ENCODE results near the gene MTR.
"Not testable (repeated sequence)": the region's sequence is repeated elsewhere in the genome, so short reads cannot be mapped to it uniquely, and the experiment has no call there.

Gene MTR

DNA sequence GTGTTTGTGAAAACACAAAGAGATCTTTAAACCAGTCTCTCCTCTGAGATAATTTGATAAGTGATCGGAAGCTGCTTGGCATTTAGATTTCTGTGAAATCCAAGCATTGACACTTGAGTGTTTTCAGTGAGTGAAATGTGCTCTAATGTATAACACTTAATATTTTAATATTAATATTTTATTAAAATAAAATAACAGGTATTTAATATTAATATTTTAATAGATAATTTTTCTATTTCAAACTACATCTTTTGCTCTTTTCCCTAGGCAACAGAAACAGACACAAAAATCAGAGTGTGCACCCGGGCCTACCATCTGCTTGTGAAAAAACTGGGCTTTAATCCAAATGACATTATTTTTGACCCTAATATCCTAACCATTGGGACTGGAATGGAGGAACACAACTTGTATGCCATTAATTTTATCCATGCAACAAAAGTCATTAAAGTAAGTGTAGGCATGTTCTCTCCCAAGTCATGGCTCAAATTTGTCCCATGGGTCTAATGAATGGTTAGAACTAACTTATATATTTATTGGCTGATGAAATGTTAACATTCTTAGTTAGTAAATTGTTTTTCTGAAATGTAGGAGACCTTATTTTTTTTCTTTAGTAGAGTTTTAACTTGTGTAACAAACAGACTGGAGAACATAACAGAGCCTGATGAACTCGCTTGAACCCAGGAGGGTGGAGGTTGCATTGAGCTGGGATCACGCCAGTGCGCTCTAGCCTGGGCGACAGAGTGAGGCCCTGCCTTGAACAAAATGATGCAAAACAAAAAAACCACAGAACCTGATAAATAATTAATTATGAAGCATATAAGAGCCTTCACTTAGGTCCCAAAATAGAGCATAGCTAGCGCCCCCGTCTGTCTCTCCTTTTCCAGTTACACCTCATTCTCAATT lies 55.2 kb downstream of the MTR start:
- FAIRE-seq = peak; percentile 53
- TF ChIP-seq CTCF (IDR thresholded peaks at IDR 0.05; ENCODE audit: insufficient read depth, missing control alignments) = peak; percentile 1
- no peak for DNase-seq (ENCODE audit: insufficient read length, low spot score)

GRCh38 chr1:236851871-236852270 lies 56.8 kb downstream of the MTR start:
- TF ChIP-seq CTCF (IDR thresholded peaks at IDR 0.05; ENCODE audit: insufficient read depth, missing control alignments) = no peak
- DNase-seq (ENCODE audit: insufficient read length, low spot score) (no peak), FAIRE-seq (no peak)

DNA sequence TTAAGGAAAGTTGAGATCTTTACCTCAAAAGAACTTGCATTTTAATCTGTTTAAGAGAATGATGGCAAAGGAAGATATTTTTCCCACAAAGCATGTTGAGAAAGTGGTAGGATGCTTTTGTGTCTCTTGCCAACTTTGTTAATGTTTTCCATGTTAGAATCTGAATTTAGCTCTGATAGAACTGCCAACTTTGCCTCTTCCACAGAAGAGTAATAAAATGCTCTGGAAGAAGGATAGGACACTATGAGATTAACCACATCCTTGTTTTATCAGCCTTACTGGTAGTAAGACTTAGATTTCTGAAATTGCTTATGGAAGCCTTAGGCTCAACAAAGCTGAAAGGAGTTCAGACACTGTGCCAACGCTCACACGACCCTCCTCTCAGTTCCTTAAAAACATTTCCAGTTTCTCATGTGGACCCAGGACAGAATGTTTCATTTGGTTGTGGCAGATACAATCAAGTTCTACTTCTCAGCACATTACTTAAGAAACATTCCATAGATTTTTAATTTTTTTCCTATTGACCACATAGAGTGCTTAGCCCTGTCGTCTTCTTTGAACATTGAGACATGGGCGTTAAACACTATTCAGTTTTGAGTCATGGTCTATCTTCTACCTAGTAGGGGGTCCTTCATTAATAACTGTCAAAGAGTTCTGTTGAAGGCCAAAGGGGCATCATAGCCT lies 59.0 kb downstream of the MTR start:
- TF ChIP-seq CTCF (IDR thresholded peaks at IDR 0.05; ENCODE audit: insufficient read depth, missing control alignments) = no peak
- DNase-seq (ENCODE audit: insufficient read length, low spot score) = no peak
- peak; percentile 61 for FAIRE-seq

DNA sequence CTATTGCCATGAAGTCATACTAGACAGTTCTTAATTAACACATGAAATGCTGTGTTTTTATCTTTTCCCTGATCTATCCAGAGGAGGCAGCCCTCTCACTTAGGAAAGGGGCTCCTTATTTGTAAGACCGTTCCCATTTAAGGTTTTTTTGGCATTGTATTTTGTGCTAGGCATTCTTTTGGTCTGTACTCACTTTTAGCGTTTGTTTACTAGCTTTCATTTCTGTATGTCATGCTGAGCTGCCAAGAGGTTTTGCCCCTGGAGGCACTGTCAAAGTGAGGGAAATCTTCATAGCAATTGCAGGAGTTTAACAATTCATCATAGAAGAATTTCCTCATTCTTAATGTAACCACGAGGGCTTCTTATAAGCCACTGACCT lies 59.5 kb downstream of the MTR start:
- no peak for DNase-seq (ENCODE audit: insufficient read length, low spot score)
- no peak for FAIRE-seq
- no peak for TF ChIP-seq CTCF (IDR thresholded peaks at IDR 0.05; ENCODE audit: insufficient read depth, missing control alignments)

DNA sequence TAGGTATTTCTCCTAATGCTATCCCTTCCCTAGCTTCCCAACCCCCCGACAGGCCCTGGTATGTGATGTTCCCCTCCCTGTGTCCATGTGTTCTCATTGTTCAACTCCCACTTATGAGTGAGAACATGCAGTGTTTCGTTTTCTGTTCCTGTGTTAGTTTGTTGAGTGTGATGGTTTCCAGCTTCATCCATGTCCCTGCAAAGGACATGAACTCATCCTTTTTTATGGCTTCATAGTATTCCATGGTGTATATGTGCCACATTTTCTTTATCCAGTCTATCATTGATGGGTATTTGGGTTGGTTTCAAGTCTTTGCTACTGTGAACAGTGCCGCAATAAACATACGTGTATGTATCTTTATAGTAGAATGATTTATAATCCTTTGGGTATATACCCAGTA lies 61.6 kb downstream of the MTR start:
- DNase-seq (ENCODE audit: insufficient read length, low spot score); FAIRE-seq: not testable (repeated sequence)

DNA sequence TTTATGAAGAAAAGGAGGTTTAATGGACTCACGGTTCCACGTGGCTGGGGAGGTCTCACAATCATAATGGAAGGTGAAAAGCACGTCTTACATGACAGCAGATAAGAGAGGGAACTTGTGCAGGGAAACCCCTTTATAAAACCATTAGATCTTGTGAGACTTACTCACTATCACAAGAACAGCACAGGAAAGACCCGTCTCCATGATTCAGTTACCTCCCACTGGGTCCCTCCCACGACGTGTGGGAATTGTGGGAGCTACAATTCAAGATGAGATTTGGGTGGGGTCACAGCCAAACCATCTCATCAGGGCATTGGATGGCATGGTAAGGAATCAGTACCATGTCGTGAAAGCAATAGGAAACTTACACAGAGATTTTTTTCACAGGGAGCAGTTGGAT lies 63.1 kb downstream of the MTR start:
- DNase-seq (ENCODE audit: insufficient read length, low spot score) (no peak), FAIRE-seq (no peak)
- no peak for TF ChIP-seq CTCF (IDR thresholded peaks at IDR 0.05; ENCODE audit: insufficient read depth, missing control alignments)

- DNase-seq (ENCODE audit: insufficient read length, low spot score) (no peak), FAIRE-seq (no peak)
- no peak for TF ChIP-seq CTCF (IDR thresholded peaks at IDR 0.05; ENCODE audit: insufficient read depth, missing control alignments)
Measured at GRCh38 chr1:236860101-236860500, 65.0 kb downstream of the MTR start.

Measured in D721Med (cell line).